OCI-LY3 (cell line): ENCODE data around the gene SPPL3.
"Not testable (repeated sequence)": the region's sequence is repeated elsewhere in the genome, so short reads cannot be mapped to it uniquely, and the experiment has no call there.

Experiments
- H2AFZ ChIP-seq: fragments of 200-600, 300-600 bp; shearing (Covaris generic); 2 replicates; pipeline ENCODE4 v1.6.0; 2014; ENCODE audit warnings: antibody characterized with exemption, low read depth, low read length
- H3K27ac ChIP-seq: fragments of 200-600, 300-600 bp; sonication (generic); 2 replicates; pipeline ENCODE4 v1.5.1; 2014; ENCODE audit warnings: mild to moderate bottlenecking, low read length, moderate library complexity, mixed read lengths
- H3K27me3 ChIP-seq: fragments of 200-600, 300-600 bp; sonication (generic); 2 replicates; pipeline ENCODE4 v1.6.1; 2014; ENCODE audit warnings: low read depth, low read length, mixed read lengths
- H3K36me3 ChIP-seq: fragments of 200-600, 300-600 bp; sonication (generic); replicated peaks from 2 replicates; pipeline ENCODE3; 2014; ENCODE audit warnings: low read depth, low read length, mixed read lengths
- H3K4me1 ChIP-seq: fragments of 300-600, 200-600 bp; sonication (generic); 2 replicates; pipeline ENCODE4 v1.6.1; 2014; ENCODE audit warnings: low read length, mixed read lengths
- H3K4me2 ChIP-seq: fragments of 200-600, 300-600 bp; sonication (generic); 2 replicates; pipeline ENCODE4 v1.6.1; 2014; ENCODE audit warnings: low read length, mixed read lengths
- H3K4me3 ChIP-seq: fragments of 300-600, 200-600 bp; sonication (generic); 2 replicates; pipeline ENCODE4 v1.5.1; 2014; ENCODE audit warnings: antibody characterized with exemption, mild to moderate bottlenecking, low read length, moderate library complexity
- H3K79me2 ChIP-seq: fragments of 300-600, 200-600 bp; shearing (Covaris generic); 2 replicates; pipeline ENCODE4 v1.6.1; 2014; ENCODE audit warnings: mild to moderate bottlenecking, low read length, mixed read lengths
- H3K9ac ChIP-seq: fragments of 300-600, 200-600 bp; shearing (Covaris generic); 2 replicates; pipeline ENCODE4 v1.6.0; 2014; ENCODE audit warnings: mild to moderate bottlenecking, low read length, moderate library complexity
- H3K9me3 ChIP-seq: fragments of 200-600, 300-600 bp; shearing (Covaris generic); 2 replicates; pipeline ENCODE4 v1.6.1; 2014; ENCODE audit warnings: low read length, mixed read lengths; ENCODE audit not compliant: insufficient read depth
- H4K20me1 ChIP-seq: fragments of 200-600, 300-600 bp; sonication (generic); 2 replicates; pipeline ENCODE4 v1.6.1; 2016; ENCODE audit warnings: low read length, mixed read lengths; ENCODE audit not compliant: insufficient read depth
- CTCF ChIP-seq: fragments of 200-600, 300-600 bp; sonication (generic); IDR thresholded peaks from 2 replicates; pipeline ENCODE4 v1.5.1; 2014; ENCODE audit warnings: antibody characterized with exemption, low read length, low read depth
- EZH2phosphoT487 ChIP-seq: fragments of 200-600 bp; shearing (Covaris generic); IDR thresholded peaks from 2 replicates; pipeline ENCODE4 v1.6.1; 2018; ENCODE audit warnings: antibody characterized with exemption, mixed run types, low read depth

Gene SPPL3

GRCh38 chr12:120841525-120841924 lies 62.6 kb downstream of the SPPL3 start:
- H3K4me3 ChIP-seq: no peak overlapping the region

GRCh38 chr12:120839503-120839902 lies 64.7 kb downstream of the SPPL3 start:
- Histone ChIP-seq H3K4me2 (no peak overlapping the region), H3K36me3 (peaks cover 4% of the 10 kb centered on the region), H3K4me3 (no peak overlapping the region), H2AFZ (no peak overlapping the region), H3K9ac (no peak overlapping the region), H3K27me3 (no peaks in the 10 kb centered on the region), H3K4me1 (peaks cover 39% of the 10 kb centered on the region), H3K79me2 (peaks cover 78% of the 10 kb centered on the region), H3K27ac (no peak overlapping the region), H3K9me3 (no peaks in the 10 kb centered on the region), H4K20me1 (no peaks in the 10 kb centered on the region)
- TF ChIP-seq EZH2phosphoT487 (no peak), CTCF (no peak)

More at GRCh38 chr12:120841525-120841924, 62.6 kb downstream of the SPPL3 start:
- Histone ChIP-seq H3K4me2 (no peak overlapping the region), H3K4me1 (peaks cover 42% of the 10 kb centered on the region), H4K20me1 (no peaks in the 10 kb centered on the region), H3K9ac (no peak overlapping the region), H3K9me3 (no peaks in the 10 kb centered on the region), H3K27me3 (no peaks in the 10 kb centered on the region), H2AFZ (no peak overlapping the region), H3K27ac (no peak overlapping the region), H3K36me3 (peaks cover 1% of the 10 kb centered on the region), H3K79me2 (peaks cover 82% of the 10 kb centered on the region)
- TF ChIP-seq CTCF: no peak
- TF ChIP-seq EZH2phosphoT487: no peak

GRCh38 chr12:120838629-120839383 lies 65.4 kb downstream of the SPPL3 start:
- not testable (repeated sequence) for H4K20me1 ChIP-seq, H3K27me3 ChIP-seq, H3K9ac ChIP-seq, H3K4me3 ChIP-seq, H3K4me2 ChIP-seq, H3K27ac ChIP-seq, H3K9me3 ChIP-seq, H2AFZ ChIP-seq, H3K36me3 ChIP-seq
- peaks cover 78% of the 10 kb centered on the region for H3K79me2 ChIP-seq
- peaks cover 39% of the 10 kb centered on the region for H3K4me1 ChIP-seq

GRCh38 chr12:120836114-120836684 lies 68.0 kb downstream of the SPPL3 start:
- H4K20me1 ChIP-seq: no peaks in the 10 kb centered on the region

More at GRCh38 chr12:120836114-120836684, 68.0 kb downstream of the SPPL3 start:
- peaks cover 4% of the 10 kb centered on the region for H3K36me3 ChIP-seq
- H2AFZ ChIP-seq: no peak overlapping the region
- no peaks in the 10 kb centered on the region for H3K9me3 ChIP-seq
- no peaks in the 10 kb centered on the region for H3K27me3 ChIP-seq
- H3K4me1 ChIP-seq: peaks cover 46% of the 10 kb centered on the region
- no peak overlapping the region for H3K9ac ChIP-seq
- TF ChIP-seq CTCF (no peak), EZH2phosphoT487 (no peak)
- H3K4me2 ChIP-seq: no peak overlapping the region
- H3K4me3 ChIP-seq: no peak overlapping the region
- peaks cover 78% of the 10 kb centered on the region for H3K79me2 ChIP-seq
- H3K27ac ChIP-seq: peak overlapping the region; percentile 66; the same call in 1 of the 2 replicates
